HEK293 (cell line): ENCODE data around the gene FBXW11.

Experiments used
- CTCF ChIA-PET: fragments of 350-600 bp; formaldehyde crosslinking; extraction: SDS; loops from one replicate; lab custom pipeline; 2021; ENCODE audit warnings: antibody characterized with exemption; lab: Yijun Ruan, JAX
- POLR2A ChIA-PET: fragments of 300-600 bp; formaldehyde crosslinking; extraction: SDS; loops from one replicate; lab custom pipeline; 2020; ENCODE audit warnings: antibody characterized with exemption, inconsistent platforms; lab: Yijun Ruan, JAX
- H3K27ac ChIP-seq: fragments of 200-500 bp; sonication (Bioruptor generic); 2 replicates; pipeline ENCODE4 v1.5.1; 2014; ENCODE audit warnings: low read depth, low read length, control low read depth, inconsistent platforms; ENCODE audit errors: extremely low read depth
- H3K36me3 ChIP-seq, 2 experiments: fragments of 200-500 bp in 1 of 2; sonication (Bioruptor generic) in 1 of 2; 1 replicate in 1 of 2; 2 replicates in 1 of 2; pipeline ENCODE4 v1.5.1; 2014 to 2017; ENCODE audit warnings: inconsistent platforms in 2 of 2, low read length in 2 of 2; ENCODE audit not compliant: control insufficient read depth in 2 of 2, insufficient read depth in 1 of 2
- H3K4me1 ChIP-seq: fragments of 200-500 bp; sonication (Bioruptor generic); 2 replicates; pipeline ENCODE4 v1.5.1; 2014; ENCODE audit warnings: mild to moderate bottlenecking, low read length, inconsistent platforms; ENCODE audit not compliant: control insufficient read depth, insufficient read depth
- H3K4me3 ChIP-seq: 2 replicates; pipeline ENCODE4 v1.5.1; 2011; ENCODE audit warnings: low read depth, mild to moderate bottlenecking, control low read depth, low read length, moderate library complexity
- H3K9me3 ChIP-seq: fragments of 200-500 bp; sonication (Bioruptor generic); 2 replicates; pipeline ENCODE4 v1.5.1; 2014; ENCODE audit warnings: low read depth, low read length, inconsistent platforms; ENCODE audit not compliant: control insufficient read depth, insufficient read depth
- OVOL3 ChIP-seq: fragments of 450-650 bp; formaldehyde crosslinking; IDR thresholded peaks from 2 replicates; pipeline ENCODE4 v1.5.1; 2016; ENCODE audit warnings: missing biosample characterization, missing genetic modification characterization
- PRDM1 ChIP-seq: fragments of 450-650 bp; formaldehyde crosslinking; IDR thresholded peaks from 2 replicates; pipeline ENCODE4; 2016; ENCODE audit warnings: missing biosample characterization, missing genetic modification characterization
- SETDB1 ChIP-seq: IDR thresholded peaks from one replicate; pipeline ENCODE4 v1.6.1; 2017; ENCODE audit warnings: mild to moderate bottlenecking, low read length, moderate library complexity, mixed read lengths; ENCODE audit not compliant: insufficient read length
- WT1 ChIP-seq: fragments of 450-650 bp; formaldehyde crosslinking; IDR thresholded peaks from 2 replicates; pipeline ENCODE4 v1.5.1; 2016; ENCODE audit warnings: missing biosample characterization, missing genetic modification characterization
- ZBTB48 ChIP-seq: fragments of 450-650 bp; formaldehyde crosslinking; IDR thresholded peaks from 2 replicates; pipeline ENCODE4 v1.5.1; 2016; ENCODE audit warnings: missing biosample characterization, missing genetic modification characterization
- ZFP69B ChIP-seq: fragments of 450-650 bp; formaldehyde crosslinking; IDR thresholded peaks from 2 replicates; pipeline ENCODE4 v1.5.1; 2016; ENCODE audit warnings: missing biosample characterization, missing genetic modification characterization
- ZNF140 ChIP-seq: fragments of 450-650 bp; formaldehyde crosslinking; IDR thresholded peaks from 2 replicates; pipeline ENCODE4 v1.5.1; 2016; ENCODE audit warnings: missing biosample characterization, missing genetic modification characterization
- ZNF16 ChIP-seq: fragments of 450-650 bp; formaldehyde crosslinking; IDR thresholded peaks from 2 replicates; pipeline ENCODE4 v1.5.1; 2016; ENCODE audit warnings: low read depth, missing biosample characterization, missing genetic modification characterization
- ZNF248 ChIP-seq: fragments of 450-650 bp; formaldehyde crosslinking; IDR thresholded peaks from 2 replicates; pipeline ENCODE4 v1.5.1; 2017; ENCODE audit warnings: missing biosample characterization, missing genetic modification characterization
- ZNF274 ChIP-seq, 2 experiments: fragments of 200-500 bp in 1 of 2; fragments of 450-650 bp in 1 of 2; sonication (Bioruptor generic) in 1 of 2; formaldehyde crosslinking in 1 of 2; IDR thresholded peaks; 2 replicates each; pipeline versions ENCODE4 v1.5.1 to v1.6.1; 2014 to 2016; ENCODE audit warnings: borderline replicate concordance in 1 of 2, inconsistent platforms in 1 of 2, low read length in 1 of 2, missing biosample characterization in 1 of 2, missing genetic modification characterization in 1 of 2
- ZNF423 ChIP-seq: fragments of 450-650 bp; formaldehyde crosslinking; IDR thresholded peaks from 2 replicates; pipeline ENCODE4 v1.5.1; 2016; ENCODE audit warnings: missing biosample characterization, missing genetic modification characterization
- ZNF473 ChIP-seq: fragments of 450-650 bp; formaldehyde crosslinking; IDR thresholded peaks from 2 replicates; pipeline ENCODE4 v1.5.1; 2017; ENCODE audit warnings: missing biosample characterization, missing genetic modification characterization
- ZNF48 ChIP-seq: fragments of 450-650 bp; formaldehyde crosslinking; IDR thresholded peaks from 2 replicates; pipeline ENCODE4 v1.5.1; 2016; ENCODE audit warnings: missing biosample characterization, missing genetic modification characterization
- ZNF561 ChIP-seq: fragments of 450-650 bp; IDR thresholded peaks from 2 replicates; pipeline ENCODE4 v1.5.1; 2018; ENCODE audit warnings: missing biosample characterization, missing genetic modification characterization, borderline replicate concordance
- ZNF658 ChIP-seq: fragments of 450-650 bp; formaldehyde crosslinking; IDR thresholded peaks from 2 replicates; pipeline ENCODE4; 2016; ENCODE audit warnings: missing biosample characterization, missing genetic modification characterization
- ZNF785 ChIP-seq: fragments of 450-650 bp; formaldehyde crosslinking; IDR thresholded peaks from 2 replicates; pipeline ENCODE4 v1.5.1; 2016; ENCODE audit warnings: missing biosample characterization, missing genetic modification characterization
- ZNF843 ChIP-seq: fragments of 450-650 bp; formaldehyde crosslinking; IDR thresholded peaks from 2 replicates; pipeline ENCODE4 v1.5.1; 2016; ENCODE audit warnings: missing biosample characterization, missing genetic modification characterization
- TF ChIP-seq, protein P1 (sequence below): fragments of 450-650 bp; formaldehyde crosslinking; IDR thresholded peaks from 2 replicates; pipeline ENCODE4 v1.5.1; 2016; ENCODE audit warnings: missing biosample characterization, missing genetic modification characterization
- TF ChIP-seq, protein P2 (sequence below): fragments of 450-650 bp; formaldehyde crosslinking; IDR thresholded peaks from 2 replicates; pipeline ENCODE4 v1.5.1; 2016; ENCODE audit warnings: missing biosample characterization, missing genetic modification characterization
- TF ChIP-seq, protein P3 (sequence below): fragments of 450-650 bp; formaldehyde crosslinking; IDR thresholded peaks from 2 replicates; pipeline ENCODE4 v1.5.1; 2017; ENCODE audit warnings: missing biosample characterization, missing genetic modification characterization
- TF ChIP-seq, protein P4 (sequence below): fragments of 450-650 bp; formaldehyde crosslinking; IDR thresholded peaks from 2 replicates; pipeline ENCODE4 v1.5.1; 2017; ENCODE audit warnings: missing biosample characterization, missing genetic modification characterization
- TF ChIP-seq, protein P5 (sequence below): fragments of 450-650 bp; formaldehyde crosslinking; IDR thresholded peaks from 2 replicates; pipeline ENCODE4 v1.5.1; 2016; ENCODE audit warnings: missing biosample characterization, missing genetic modification characterization, low read depth
- TF ChIP-seq, protein P6 (sequence below): fragments of 450-650 bp; formaldehyde crosslinking; IDR thresholded peaks from 2 replicates; pipeline ENCODE4 v1.5.1; 2016; ENCODE audit warnings: missing biosample characterization, missing genetic modification characterization

The FBXW11 gene

DNA sequence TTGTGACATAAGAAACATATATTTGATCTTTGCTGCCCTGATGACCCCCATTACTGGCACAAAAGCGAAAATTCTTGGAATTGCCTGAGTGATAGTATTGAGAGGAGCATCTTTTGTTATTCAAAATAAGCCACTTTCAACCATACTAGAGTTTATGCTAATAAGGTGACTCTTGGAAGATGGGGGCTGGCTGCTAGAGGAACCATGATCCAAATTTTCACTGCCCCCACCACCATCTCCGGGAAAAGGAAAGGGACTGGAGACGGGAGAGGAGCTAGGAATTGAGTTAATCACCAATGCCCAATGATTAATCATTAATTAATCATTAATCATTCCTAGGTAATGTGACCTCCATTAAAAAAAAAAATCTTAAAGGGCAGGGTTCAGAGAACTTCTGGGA is 25.6 kb downstream of the FBXW11 start (continued):
- TF ChIP-seq, protein P1, sequence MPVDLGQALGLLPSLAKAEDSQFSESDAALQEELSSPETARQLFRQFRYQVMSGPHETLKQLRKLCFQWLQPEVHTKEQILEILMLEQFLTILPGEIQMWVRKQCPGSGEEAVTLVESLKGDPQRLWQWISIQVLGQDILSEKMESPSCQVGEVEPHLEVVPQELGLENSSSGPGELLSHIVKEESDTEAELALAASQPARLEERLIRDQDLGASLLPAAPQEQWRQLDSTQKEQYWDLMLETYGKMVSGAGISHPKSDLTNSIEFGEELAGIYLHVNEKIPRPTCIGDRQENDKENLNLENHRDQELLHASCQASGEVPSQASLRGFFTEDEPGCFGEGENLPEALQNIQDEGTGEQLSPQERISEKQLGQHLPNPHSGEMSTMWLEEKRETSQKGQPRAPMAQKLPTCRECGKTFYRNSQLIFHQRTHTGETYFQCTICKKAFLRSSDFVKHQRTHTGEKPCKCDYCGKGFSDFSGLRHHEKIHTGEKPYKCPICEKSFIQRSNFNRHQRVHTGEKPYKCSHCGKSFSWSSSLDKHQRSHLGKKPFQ = no peak
- TF ChIP-seq ZNF140 (tag by site-specific recombination) = no peak

DNA sequence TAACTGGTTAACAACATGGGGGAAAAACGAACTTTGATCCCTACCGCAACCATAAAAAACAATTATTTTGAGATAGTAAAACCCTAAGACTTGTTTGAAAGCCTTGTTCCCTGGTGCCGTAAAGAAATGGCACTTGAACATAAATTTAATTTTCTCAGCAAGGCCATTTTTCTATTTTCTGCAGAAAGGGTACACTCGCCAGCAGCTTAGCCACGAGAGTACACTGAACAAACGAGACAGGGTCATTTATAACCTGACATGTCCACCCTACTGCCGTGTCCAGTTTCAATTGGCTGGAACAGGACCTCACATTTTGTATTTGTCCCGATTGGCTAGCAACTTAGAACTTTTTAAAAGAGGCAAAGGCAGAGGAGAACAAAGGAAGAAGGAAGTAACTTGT is 26.8 kb downstream of the FBXW11 start:
- Histone ChIP-seq H3K9me3 (no peaks in the 10 kb centered on the region), H3K4me3 (no peak overlapping the region), H3K4me1 (peaks cover 26% of the 10 kb centered on the region), H3K36me3 (no peaks in the 10 kb centered on the region; a peak in 1 of 3 replicates), H3K27ac (no peak overlapping the region)
- POLR2A ChIA-PET = no interaction called here
- TF ChIP-seq ZNF561 (tag by site-specific recombination) = peak; percentile 63
- TF ChIP-seq ZNF248 (tag by site-specific recombination) = no peak
- TF ChIP-seq, protein P2, sequence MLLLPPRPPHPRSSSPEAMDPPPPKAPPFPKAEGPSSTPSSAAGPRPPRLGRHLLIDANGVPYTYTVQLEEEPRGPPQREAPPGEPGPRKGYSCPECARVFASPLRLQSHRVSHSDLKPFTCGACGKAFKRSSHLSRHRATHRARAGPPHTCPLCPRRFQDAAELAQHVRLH = no peak
- no peak for TF ChIP-seq OVOL3 (tag by site-specific recombination)
- TF ChIP-seq SETDB1 = peak; percentile 95
- TF ChIP-seq ZNF16 (tag by site-specific recombination) = no peak
- TF ChIP-seq, all 188 proteins: peak for 2
- CTCF ChIA-PET = no interaction called here

DNA sequence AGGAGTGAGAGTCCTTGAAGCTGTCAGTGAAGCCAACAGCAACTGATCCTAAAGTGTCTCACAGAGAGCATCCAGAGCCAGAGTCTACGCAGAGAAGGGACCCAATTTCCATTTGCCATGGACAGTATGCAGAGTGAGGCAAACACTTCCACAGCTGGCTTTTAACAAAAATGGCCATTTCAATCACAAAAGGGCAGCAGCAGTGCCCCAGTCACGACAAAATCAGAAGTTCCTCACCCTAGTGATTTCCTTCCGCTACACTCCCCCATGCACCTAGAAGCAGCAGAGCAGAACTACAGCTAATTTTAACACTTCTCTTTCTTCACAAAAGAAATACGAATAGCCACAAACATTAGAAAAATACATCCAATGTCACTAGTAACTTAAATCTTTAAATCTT is 27.9 kb downstream of the FBXW11 start:
- no peaks in the 10 kb centered on the region for H3K9me3 ChIP-seq
- ChIA-PET POLR2A (no interaction called here), CTCF (interaction anchor here (0.9 kb wide), 1 partner anchor 34 kb away, joined by 3 read pairs; no protein-coding TSS in a partner anchor)
- H3K4me1 ChIP-seq = peaks cover 17% of the 10 kb centered on the region
- TF ChIP-seq, protein P3, sequence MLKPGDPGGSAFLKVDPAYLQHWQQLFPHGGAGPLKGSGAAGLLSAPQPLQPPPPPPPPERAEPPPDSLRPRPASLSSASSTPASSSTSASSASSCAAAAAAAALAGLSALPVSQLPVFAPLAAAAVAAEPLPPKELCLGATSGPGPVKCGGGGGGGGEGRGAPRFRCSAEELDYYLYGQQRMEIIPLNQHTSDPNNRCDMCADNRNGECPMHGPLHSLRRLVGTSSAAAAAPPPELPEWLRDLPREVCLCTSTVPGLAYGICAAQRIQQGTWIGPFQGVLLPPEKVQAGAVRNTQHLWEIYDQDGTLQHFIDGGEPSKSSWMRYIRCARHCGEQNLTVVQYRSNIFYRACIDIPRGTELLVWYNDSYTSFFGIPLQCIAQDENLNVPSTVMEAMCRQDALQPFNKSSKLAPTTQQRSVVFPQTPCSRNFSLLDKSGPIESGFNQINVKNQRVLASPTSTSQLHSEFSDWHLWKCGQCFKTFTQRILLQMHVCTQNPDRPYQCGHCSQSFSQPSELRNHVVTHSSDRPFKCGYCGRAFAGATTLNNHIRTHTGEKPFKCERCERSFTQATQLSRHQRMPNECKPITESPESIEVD (tag by site-specific recombination) = no peak
- no peak for TF ChIP-seq OVOL3 (tag by site-specific recombination)
- no peak for TF ChIP-seq ZNF785 (tag by site-specific recombination)
- no peak for TF ChIP-seq PRDM1
- no peak for TF ChIP-seq ZNF473 (tag by site-specific recombination)
- TF ChIP-seq ZNF658 (tag by site-specific recombination) = no peak
- no peak for TF ChIP-seq ZBTB48 (tag by site-specific recombination)
- TF ChIP-seq, protein P4, sequence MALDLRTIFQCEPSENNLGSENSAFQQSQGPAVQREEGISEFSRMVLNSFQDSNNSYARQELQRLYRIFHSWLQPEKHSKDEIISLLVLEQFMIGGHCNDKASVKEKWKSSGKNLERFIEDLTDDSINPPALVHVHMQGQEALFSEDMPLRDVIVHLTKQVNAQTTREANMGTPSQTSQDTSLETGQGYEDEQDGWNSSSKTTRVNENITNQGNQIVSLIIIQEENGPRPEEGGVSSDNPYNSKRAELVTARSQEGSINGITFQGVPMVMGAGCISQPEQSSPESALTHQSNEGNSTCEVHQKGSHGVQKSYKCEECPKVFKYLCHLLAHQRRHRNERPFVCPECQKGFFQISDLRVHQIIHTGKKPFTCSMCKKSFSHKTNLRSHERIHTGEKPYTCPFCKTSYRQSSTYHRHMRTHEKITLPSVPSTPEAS (tag by site-specific recombination) = no peak
- no peak overlapping the region for H3K4me3 ChIP-seq
- H3K36me3 ChIP-seq = no peaks in the 10 kb centered on the region; a peak in 1 of 3 replicates
- H3K27ac ChIP-seq = no peak overlapping the region

DNA sequence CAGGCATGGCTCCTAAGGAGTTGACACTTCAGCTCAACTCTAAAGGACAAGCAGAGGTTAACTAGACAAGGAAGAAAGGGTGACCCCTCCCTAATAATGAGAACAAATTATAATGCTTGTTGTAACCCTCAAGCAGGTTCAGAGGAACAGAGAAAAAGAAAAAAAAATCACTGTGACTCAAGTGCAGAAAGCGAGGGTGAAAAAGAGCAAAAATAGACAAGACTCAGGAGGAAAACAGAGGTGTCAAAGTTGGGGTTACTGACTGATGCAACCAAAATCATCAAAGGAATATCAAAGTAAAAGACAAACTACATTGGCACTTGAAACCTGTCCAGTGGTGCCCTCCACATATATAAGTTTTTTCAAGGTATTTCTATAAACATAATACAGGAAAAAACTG is 28.4 kb downstream of the FBXW11 start:
- POLR2A ChIA-PET = no interaction called here
- CTCF ChIA-PET = interaction anchor here (0.5 kb wide), 1 partner anchor 465 kb away, joined by 3 read pairs; no protein-coding TSS in a partner anchor
- Histone ChIP-seq H3K4me3 (no peak overlapping the region), H3K36me3 (no peaks in the 10 kb centered on the region; a peak in 1 of 3 replicates), H3K9me3 (no peaks in the 10 kb centered on the region), H3K27ac (no peak overlapping the region), H3K4me1 (peaks cover 15% of the 10 kb centered on the region)
- TF ChIP-seq, protein P5, sequence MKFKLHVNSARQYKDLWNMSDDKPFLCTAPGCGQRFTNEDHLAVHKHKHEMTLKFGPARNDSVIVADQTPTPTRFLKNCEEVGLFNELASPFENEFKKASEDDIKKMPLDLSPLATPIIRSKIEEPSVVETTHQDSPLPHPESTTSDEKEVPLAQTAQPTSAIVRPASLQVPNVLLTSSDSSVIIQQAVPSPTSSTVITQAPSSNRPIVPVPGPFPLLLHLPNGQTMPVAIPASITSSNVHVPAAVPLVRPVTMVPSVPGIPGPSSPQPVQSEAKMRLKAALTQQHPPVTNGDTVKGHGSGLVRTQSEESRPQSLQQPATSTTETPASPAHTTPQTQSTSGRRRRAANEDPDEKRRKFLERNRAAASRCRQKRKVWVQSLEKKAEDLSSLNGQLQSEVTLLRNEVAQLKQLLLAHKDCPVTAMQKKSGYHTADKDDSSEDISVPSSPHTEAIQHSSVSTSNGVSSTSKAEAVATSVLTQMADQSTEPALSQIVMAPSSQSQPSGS (tag by site-specific recombination) = no peak
- TF ChIP-seq ZNF423 (tag by site-specific recombination) = no peak
- TF ChIP-seq ZFP69B (tag by site-specific recombination) = no peak
- no peak for TF ChIP-seq WT1 (tag by site-specific recombination)
- TF ChIP-seq, protein P6, sequence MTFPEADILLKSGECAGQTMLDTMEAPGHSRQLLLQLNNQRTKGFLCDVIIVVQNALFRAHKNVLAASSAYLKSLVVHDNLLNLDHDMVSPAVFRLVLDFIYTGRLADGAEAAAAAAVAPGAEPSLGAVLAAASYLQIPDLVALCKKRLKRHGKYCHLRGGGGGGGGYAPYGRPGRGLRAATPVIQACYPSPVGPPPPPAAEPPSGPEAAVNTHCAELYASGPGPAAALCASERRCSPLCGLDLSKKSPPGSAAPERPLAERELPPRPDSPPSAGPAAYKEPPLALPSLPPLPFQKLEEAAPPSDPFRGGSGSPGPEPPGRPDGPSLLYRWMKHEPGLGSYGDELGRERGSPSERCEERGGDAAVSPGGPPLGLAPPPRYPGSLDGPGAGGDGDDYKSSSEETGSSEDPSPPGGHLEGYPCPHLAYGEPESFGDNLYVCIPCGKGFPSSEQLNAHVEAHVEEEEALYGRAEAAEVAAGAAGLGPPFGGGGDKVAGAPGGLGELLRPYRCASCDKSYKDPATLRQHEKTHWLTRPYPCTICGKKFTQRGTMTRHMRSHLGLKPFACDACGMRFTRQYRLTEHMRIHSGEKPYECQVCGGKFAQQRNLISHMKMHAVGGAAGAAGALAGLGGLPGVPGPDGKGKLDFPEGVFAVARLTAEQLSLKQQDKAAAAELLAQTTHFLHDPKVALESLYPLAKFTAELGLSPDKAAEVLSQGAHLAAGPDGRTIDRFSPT (tag by site-specific recombination) = no peak
- TF ChIP-seq ZNF48 (tag by site-specific recombination) = no peak
- TF ChIP-seq ZNF274 (IDR thresholded peaks at IDR 0.05; ENCODE audit: low read length) = no peak
- no peak for TF ChIP-seq ZNF274 (tag by site-specific recombination; IDR thresholded peaks at IDR 0.05; ENCODE audit: borderline replicate concordance)
- no peak for TF ChIP-seq ZNF843 (tag by site-specific recombination)
